ENCODE data around the gene HIC1.

HIC1 gene

GRCh38 chr17:2056206-2057174 is 1.6 kb downstream of the HIC1 start:
- H3K27me3 ChIP-seq (ENCODE audit: control insufficient read depth in 1 of 2, insufficient read depth in 2 of 2, low read length in 2 of 2): peaks cover 22 to 51% of the 10 kb centered on the region in 2 donors
- H3K36me3 ChIP-seq (ENCODE audit: control insufficient read depth in 2 of 2, insufficient read depth in 2 of 2, low read length in 2 of 2): peaks cover 4% of the 10 kb centered on the region in 2 donors
- peak overlapping the region; percentile 31 to 67 for H3K4me3 ChIP-seq (ENCODE audit: low read length in 2 of 2)
- peaks cover 53% of the 10 kb centered on the region for H3K4me1 ChIP-seq (ENCODE audit: control insufficient read depth, insufficient read depth, low read length)
- H3K9ac ChIP-seq (ENCODE audit: low read length in 2 of 2): peak overlapping the region in 1 of 2 donors; percentile 21
- no peaks in the 10 kb centered on the region for H3K9me3 ChIP-seq (ENCODE audit: control insufficient read depth in 2 of 2, low read length in 2 of 2)
- peak overlapping the region; percentile 46 for H3K27ac ChIP-seq (ENCODE audit: low read length)

- H3K4me3 ChIP-seq (ENCODE audit: low read length in 2 of 2): peak overlapping the region in 1 of 2 donors; percentile 63
- peaks cover 4 to 7% of the 10 kb centered on the region in 2 donors for H3K36me3 ChIP-seq (ENCODE audit: control insufficient read depth in 2 of 2, insufficient read depth in 2 of 2, low read length in 2 of 2)
- H3K27ac ChIP-seq (ENCODE audit: low read length): no peak overlapping the region
- peaks cover 15 to 45% of the 10 kb centered on the region in 2 donors for H3K27me3 ChIP-seq (ENCODE audit: control insufficient read depth in 1 of 2, insufficient read depth in 2 of 2, low read length in 2 of 2)
- no peaks in the 10 kb centered on the region for H3K9me3 ChIP-seq (ENCODE audit: control insufficient read depth in 2 of 2, low read length in 2 of 2)
- H3K4me1 ChIP-seq (ENCODE audit: control insufficient read depth, insufficient read depth, low read length): peaks cover 56% of the 10 kb centered on the region
- no peak overlapping the region for H3K9ac ChIP-seq (ENCODE audit: low read length in 2 of 2)
Measured at GRCh38 chr17:2057175-2057759, 2.4 kb downstream of the HIC1 start.

GRCh38 chr17:2057760-2058585 is 3.1 kb downstream of the HIC1 start:
- Histone ChIP-seq H3K4me1 (ENCODE audit: control insufficient read depth, insufficient read depth, low read length) (peaks cover 60% of the 10 kb centered on the region), H3K27me3 (ENCODE audit: control insufficient read depth in 1 of 2, insufficient read depth in 2 of 2, low read length in 2 of 2) (peaks cover 15 to 44% of the 10 kb centered on the region in 2 donors), H3K4me3 (ENCODE audit: low read length in 2 of 2) (peak overlapping the region; percentile 12 to 63)

GRCh38 chr17:2058586-2059546 is 4.0 kb downstream of the HIC1 start:
- peak overlapping the region in 1 of 2 donors; percentile 63 for H3K4me3 ChIP-seq (ENCODE audit: low read length in 2 of 2)
- H3K4me1 ChIP-seq (ENCODE audit: control insufficient read depth, insufficient read depth, low read length): peaks cover 59% of the 10 kb centered on the region

More at GRCh38 chr17:2057760-2058585, 3.1 kb downstream of the HIC1 start:
- Histone ChIP-seq H3K9me3 (ENCODE audit: control insufficient read depth in 2 of 2, low read length in 2 of 2) (no peaks in the 10 kb centered on the region), H3K36me3 (ENCODE audit: control insufficient read depth in 2 of 2, insufficient read depth in 2 of 2, low read length in 2 of 2) (peaks cover 4 to 8% of the 10 kb centered on the region in 2 donors), H3K27ac (ENCODE audit: low read length) (peak overlapping the region; percentile 31), H3K9ac (ENCODE audit: low read length in 2 of 2) (no peak overlapping the region)

GRCh38 chr17:2059547-2060384 is 4.9 kb downstream of the HIC1 start:
- peaks cover 14 to 22% of the 10 kb centered on the region in 2 donors for H3K36me3 ChIP-seq (ENCODE audit: control insufficient read depth in 2 of 2, insufficient read depth in 2 of 2, low read length in 2 of 2)
- H3K9me3 ChIP-seq (ENCODE audit: control insufficient read depth in 2 of 2, low read length in 2 of 2): no peaks in the 10 kb centered on the region
- H3K4me3 ChIP-seq (ENCODE audit: low read length in 2 of 2): peak overlapping the region in 1 of 2 donors; percentile 44
- peaks cover 10 to 31% of the 10 kb centered on the region in 2 donors for H3K27me3 ChIP-seq (ENCODE audit: control insufficient read depth in 1 of 2, insufficient read depth in 2 of 2, low read length in 2 of 2)
- H3K27ac ChIP-seq (ENCODE audit: low read length): peak overlapping the region; percentile 74
- H3K9ac ChIP-seq (ENCODE audit: low read length in 2 of 2): peak overlapping the region; percentile 21 to 60
- peaks cover 53% of the 10 kb centered on the region for H3K4me1 ChIP-seq (ENCODE audit: control insufficient read depth, insufficient read depth, low read length)

More at GRCh38 chr17:2058586-2059546, 4.0 kb downstream of the HIC1 start:
- Histone ChIP-seq H3K9ac (ENCODE audit: low read length in 2 of 2) (no peak overlapping the region), H3K27ac (ENCODE audit: low read length) (peak overlapping the region; percentile 74), H3K9me3 (ENCODE audit: control insufficient read depth in 2 of 2, low read length in 2 of 2) (no peaks in the 10 kb centered on the region), H3K36me3 (ENCODE audit: control insufficient read depth in 2 of 2, insufficient read depth in 2 of 2, low read length in 2 of 2) (peaks cover 5 to 13% of the 10 kb centered on the region in 2 donors), H3K27me3 (ENCODE audit: control insufficient read depth in 1 of 2, insufficient read depth in 2 of 2, low read length in 2 of 2) (peaks cover 14 to 35% of the 10 kb centered on the region in 2 donors)

GRCh38 chr17:2060385-2060658 is 5.4 kb downstream of the HIC1 start:
- Histone ChIP-seq H3K9ac (ENCODE audit: low read length in 2 of 2) (peak overlapping the region; percentile 13 to 60), H3K4me3 (ENCODE audit: low read length in 2 of 2) (peak overlapping the region in 1 of 2 donors; percentile 44), H3K36me3 (ENCODE audit: control insufficient read depth in 2 of 2, insufficient read depth in 2 of 2, low read length in 2 of 2) (peaks cover 19 to 26% of the 10 kb centered on the region in 2 donors), H3K27ac (ENCODE audit: low read length) (peak overlapping the region; percentile 74), H3K4me1 (ENCODE audit: control insufficient read depth, insufficient read depth, low read length) (peaks cover 52% of the 10 kb centered on the region), H3K27me3 (ENCODE audit: control insufficient read depth in 1 of 2, insufficient read depth in 2 of 2, low read length in 2 of 2) (peaks cover 10 to 27% of the 10 kb centered on the region in 2 donors), H3K9me3 (ENCODE audit: control insufficient read depth in 2 of 2, low read length in 2 of 2) (no peaks in the 10 kb centered on the region)

- H3K36me3 ChIP-seq (ENCODE audit: control insufficient read depth in 2 of 2, insufficient read depth in 2 of 2, low read length in 2 of 2): peaks cover 25 to 29% of the 10 kb centered on the region in 2 donors
- H3K4me3 ChIP-seq (ENCODE audit: low read length in 2 of 2): peak overlapping the region in 1 of 2 donors; percentile 44
- H3K9me3 ChIP-seq (ENCODE audit: control insufficient read depth in 2 of 2, low read length in 2 of 2): no peaks in the 10 kb centered on the region
- peaks cover 10 to 24% of the 10 kb centered on the region in 2 donors for H3K27me3 ChIP-seq (ENCODE audit: control insufficient read depth in 1 of 2, insufficient read depth in 2 of 2, low read length in 2 of 2)
- peak overlapping the region; percentile 74 for H3K27ac ChIP-seq (ENCODE audit: low read length)
- H3K9ac ChIP-seq (ENCODE audit: low read length in 2 of 2): peak overlapping the region; percentile 13 to 60
- H3K4me1 ChIP-seq (ENCODE audit: control insufficient read depth, insufficient read depth, low read length): peaks cover 51% of the 10 kb centered on the region
Measured at GRCh38 chr17:2060681-2061440, 6.0 kb downstream of the HIC1 start.

- Histone ChIP-seq H3K9ac (ENCODE audit: low read length in 2 of 2) (peak overlapping the region in 1 of 2 donors; percentile 21), H3K4me1 (ENCODE audit: control insufficient read depth, insufficient read depth, low read length) (peaks cover 53% of the 10 kb centered on the region), H3K4me3 (ENCODE audit: low read length in 2 of 2) (no peak overlapping the region), H3K9me3 (ENCODE audit: control insufficient read depth in 2 of 2, low read length in 2 of 2) (no peaks in the 10 kb centered on the region), H3K36me3 (ENCODE audit: control insufficient read depth in 2 of 2, insufficient read depth in 2 of 2, low read length in 2 of 2) (peaks cover 29 to 32% of the 10 kb centered on the region in 2 donors), H3K27ac (ENCODE audit: low read length) (peak overlapping the region; percentile 74), H3K27me3 (ENCODE audit: control insufficient read depth in 1 of 2, insufficient read depth in 2 of 2, low read length in 2 of 2) (peaks cover 9 to 21% of the 10 kb centered on the region in 2 donors)
Measured at GRCh38 chr17:2061441-2061958, 6.6 kb downstream of the HIC1 start.
